Adrenal gland (tissue), 12 donors: Measurements from ENCODE around the gene NECTIN4. TPM values are rescaled to one million over a fixed set of nuclear protein-coding genes. Genes with fewer than 3 reads are reported as not detected.

ENCODE experiments used
- DNase-seq, 7 donors: peaks; one replicate each; pipeline ENCODE4 v3.0.0-alpha.2; 2019 to 2020
- H3K27ac ChIP-seq, 5 donors: fragments of 200-600 bp; sonication (generic) in 4 of 5; 1 replicate in 3 of 5; 2 replicates in 2 of 5; pipeline versions ENCODE4 v1.5.1 to v1.8.0; 2016 to 2020; ENCODE audit warnings: mild to moderate bottlenecking in 1 of 5
- H3K27me3 ChIP-seq: fragments of 200-600 bp; 2 replicates; pipeline ENCODE4 v1.8.0; 2021
- H3K36me3 ChIP-seq, 2 donors: fragments of 200-600 bp; replicated peaks in 1 of 2; 1 replicate in 1 of 2; 2 replicates in 1 of 2; pipeline versions ENCODE4 v1.5.1 to v1.8.0; 2018 to 2022
- H3K4me1 ChIP-seq, 2 donors: fragments of 200-600 bp; replicated peaks in 1 of 2; 1 replicate in 1 of 2; 2 replicates in 1 of 2; pipeline versions ENCODE4 v1.5.1 to v1.8.0; 2018 to 2021
- H3K4me3 ChIP-seq, 4 donors: fragments of 200-600 bp; sonication (generic) in 3 of 4; one replicate each; pipeline ENCODE4 v1.5.1; 2016 to 2018
- H3K9me3 ChIP-seq, 3 donors: fragments of 200-600 bp; sonication (generic) in 1 of 3; replicated peaks in 1 of 3; 1 replicate in 2 of 3; 2 replicates in 1 of 3; pipeline versions ENCODE4 v1.5.1 to v1.8.0; 2016 to 2021
- POLR2A ChIP-seq, 2 donors: fragments of 450-650 bp; IDR thresholded peaks; one replicate each; pipeline ENCODE4 v1.6.1; 2017; ENCODE audit warnings: antibody characterized with exemption in 2 of 2, mild to moderate bottlenecking in 2 of 2, moderate library complexity in 1 of 2
- WGBS, 4 donors: extraction: QIAGEN DNeasy Blood & Tissue Kit in 2 of 4; methylation state at CpG; one replicate each; pipeline versions ENCODE4 v1.1.5 to v1.1.7; 2013 to 2017; 5-methylcytosine and 5-hydroxymethylcytosine counted together
- intact Hi-C, 2 donors: fragments of 100-400 bp; cut with DNase I; formaldehyde crosslinking; loops; one replicate each; pipeline versions ENCODE4 v1.14.1 to v1.15.0; 2022 to 2023
- polyA plus RNA-seq, 3 donors: library from polyadenylated mRNA; stranded (reverse); fragments of 200-250 nt in 2 of 3; fragments of 350-450 nt in 1 of 3; fragmentation: Illumina TruSeq in 1 of 3; extraction: RNeasy Lipid Tissue Mini Kit (QIAGEN cat#74804) in 1 of 3; gene quantifications; one replicate each; pipeline ENCODE4 v1.2.3, GENCODE V29; 2013 to 2014
- total RNA-seq, 9 donors: library from RNA; depleted of rRNA in 4 of 9; stranded (reverse); fragments of >200 nt in 4 of 9; fragments of 120-200 nt in 1 of 9; fragmentation: NEBNext Ultra II Directional in 1 of 9; extraction: Animal tissue kit (Norgen Biotek cat#: 25700) in 1 of 9; gene quantifications; one replicate each; pipeline versions ENCODE4 v1.1.0 to v1.2.4, GENCODE V29; 2013 to 2023
- TF ChIP-seq, protein P1 (sequence below), 6 experiments: fragments of 450-650 bp in 4 of 6; fragments of 200-600 bp in 2 of 6; sonication (generic) in 1 of 6; IDR thresholded peaks; 1 replicate in 5 of 6; 2 replicates in 1 of 6; pipeline versions ENCODE4 v1.5.1 to v1.8.0; 2016 to 2021; ENCODE audit warnings: antibody characterized with exemption in 6 of 6, mild to moderate bottlenecking in 2 of 6, moderate library complexity in 1 of 6
- donor health status: healthy with polysubstance abuse.
- donor health status: Bipolar disorder and iron deficiency.
- donor health status: DM: yes; HTN: yes; CAD: no.
- donor health status: DM: no; HTN: no; CAD: no.
- donor health status: DM: no; HTN: no; CAD: no.
- donor health status: DM: yes; HTN: yes; CAD: no.

The NECTIN4 gene
- total and polyA plus RNA-seq, 12 donors: 0.06 to 0.10 TPM; not detected in 10

DNA sequence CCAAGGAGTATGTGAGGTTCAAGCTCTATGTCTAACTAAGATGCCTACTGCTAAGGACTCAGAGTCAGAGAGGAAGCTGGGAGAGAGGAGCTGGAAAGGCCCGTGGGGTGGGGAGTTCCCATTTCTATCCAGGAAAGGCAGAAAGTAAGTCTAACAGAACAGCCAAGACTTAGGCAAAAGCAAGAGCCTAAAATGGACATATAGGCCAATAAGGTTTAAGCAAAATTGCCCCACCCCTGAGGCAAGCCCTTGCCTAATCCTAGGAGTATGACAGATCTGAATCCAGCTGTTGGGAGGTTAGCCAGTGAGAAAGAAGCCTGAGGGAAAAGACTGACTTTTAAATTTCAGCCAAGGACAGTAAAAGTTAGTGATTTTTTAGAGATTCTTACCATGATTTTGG, 7.2 kb upstream of the NECTIN4 start:
- 43 to 65% (median 52%) methylated on average over 1 of the region's 1 CpG for WGBS, 4 donors
- Histone ChIP-seq H3K4me1 (peaks cover 6 to 7% of the 10 kb centered on the region in 2 donors), H3K27me3 (no peaks in the 10 kb centered on the region), H3K36me3 (peaks cover 0 to 11% of the 10 kb centered on the region in 2 donors), H3K27ac (no peak overlapping the region), H3K9me3 (no peaks in the 10 kb centered on the region), H3K4me3 (no peak overlapping the region)
- peak in 1 of 7 donors; percentile 49 for DNase-seq
- TF ChIP-seq POLR2A (IDR thresholded peaks at IDR 0.05): no peak
- TF ChIP-seq, protein P1, sequence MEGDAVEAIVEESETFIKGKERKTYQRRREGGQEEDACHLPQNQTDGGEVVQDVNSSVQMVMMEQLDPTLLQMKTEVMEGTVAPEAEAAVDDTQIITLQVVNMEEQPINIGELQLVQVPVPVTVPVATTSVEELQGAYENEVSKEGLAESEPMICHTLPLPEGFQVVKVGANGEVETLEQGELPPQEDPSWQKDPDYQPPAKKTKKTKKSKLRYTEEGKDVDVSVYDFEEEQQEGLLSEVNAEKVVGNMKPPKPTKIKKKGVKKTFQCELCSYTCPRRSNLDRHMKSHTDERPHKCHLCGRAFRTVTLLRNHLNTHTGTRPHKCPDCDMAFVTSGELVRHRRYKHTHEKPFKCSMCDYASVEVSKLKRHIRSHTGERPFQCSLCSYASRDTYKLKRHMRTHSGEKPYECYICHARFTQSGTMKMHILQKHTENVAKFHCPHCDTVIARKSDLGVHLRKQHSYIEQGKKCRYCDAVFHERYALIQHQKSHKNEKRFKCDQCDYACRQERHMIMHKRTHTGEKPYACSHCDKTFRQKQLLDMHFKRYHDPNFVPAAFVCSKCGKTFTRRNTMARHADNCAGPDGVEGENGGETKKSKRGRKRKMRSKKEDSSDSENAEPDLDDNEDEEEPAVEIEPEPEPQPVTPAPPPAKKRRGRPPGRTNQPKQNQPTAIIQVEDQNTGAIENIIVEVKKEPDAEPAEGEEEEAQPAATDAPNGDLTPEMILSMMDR (IDR thresholded peaks at IDR 0.05): no peak
- intact Hi-C loops: loop anchor here (5.0 kb wide), 1 partner anchor 104 kb away; no protein-coding TSS in a partner anchor

DNA sequence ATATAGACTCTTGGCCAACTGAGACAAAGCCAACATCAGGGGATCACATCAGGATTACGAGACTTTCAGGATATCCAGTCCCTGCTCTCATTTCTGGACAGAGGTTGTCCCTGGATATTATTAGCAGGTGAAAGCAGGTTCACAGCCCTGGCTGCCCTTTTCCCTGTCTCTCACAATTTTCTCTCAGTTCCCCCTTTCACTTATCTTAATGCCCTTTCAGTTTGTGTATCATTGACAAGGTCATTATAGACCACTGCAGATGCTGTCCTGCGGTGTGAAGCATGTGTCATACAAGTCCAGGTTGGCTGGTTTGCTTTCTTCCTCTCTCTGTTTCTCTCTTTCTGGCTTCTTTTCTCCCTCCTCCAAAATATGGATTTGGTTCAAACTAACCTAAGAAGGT, 6.7 kb upstream of the NECTIN4 start:
- no peak for DNase-seq

DNA sequence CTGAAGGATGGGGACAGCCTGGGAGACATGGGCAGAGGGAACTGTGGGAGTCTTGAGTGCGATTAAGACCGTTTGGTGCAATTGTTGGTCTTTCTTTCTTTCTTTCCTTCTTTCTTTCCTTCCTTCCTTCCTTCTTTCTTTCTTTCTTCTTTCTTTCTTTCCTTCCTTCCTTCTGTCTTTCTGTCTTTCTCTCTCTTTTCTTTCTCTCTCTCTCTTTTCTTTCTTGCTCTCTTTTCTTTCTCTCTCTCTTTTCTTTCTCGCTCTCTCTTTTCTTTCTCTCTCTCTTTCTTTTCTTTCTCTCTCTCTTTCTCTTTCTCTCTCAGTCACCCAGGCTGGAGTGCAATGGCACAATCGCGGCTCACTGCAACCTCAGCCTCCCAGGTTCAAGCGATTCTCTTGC, 5.9 kb upstream of the NECTIN4 start:
- no peaks in the 10 kb centered on the region for H3K9me3 ChIP-seq
- H3K36me3 ChIP-seq: no peaks in the 10 kb centered on the region
- 86 to 93% (median 88%) methylated on average over 6 of the region's 6 CpGs for WGBS, 4 donors
- H3K27ac ChIP-seq: no peak overlapping the region
- H3K4me3 ChIP-seq: no peak overlapping the region
- no peaks in the 10 kb centered on the region for H3K27me3 ChIP-seq
- intact Hi-C loops: loop anchor here (5.0 kb wide), 1 partner anchor 103 kb away; no protein-coding TSS in a partner anchor
- no peak for DNase-seq
- peaks cover 6 to 7% of the 10 kb centered on the region in 2 donors for H3K4me1 ChIP-seq
- TF ChIP-seq, protein P1 (IDR thresholded peaks at IDR 0.05): no peak
- TF ChIP-seq POLR2A (IDR thresholded peaks at IDR 0.05): no peak

More for the DNA sequence above, 6.7 kb upstream of the NECTIN4 start:
- Histone ChIP-seq H3K27ac (no peak overlapping the region), H3K4me3 (no peak overlapping the region), H3K36me3 (peaks cover 0 to 7% of the 10 kb centered on the region in 2 donors), H3K4me1 (peaks cover 6 to 7% of the 10 kb centered on the region in 2 donors), H3K9me3 (no peaks in the 10 kb centered on the region), H3K27me3 (no peaks in the 10 kb centered on the region)
- WGBS, 4 donors: 74 to 81% (median 76%) methylated on average over 2 of the region's 2 CpGs
- intact Hi-C loops: loop anchor here (5.0 kb wide), 1 partner anchor 104 kb away; no protein-coding TSS in a partner anchor
- no peak for TF ChIP-seq POLR2A (IDR thresholded peaks at IDR 0.05)
- TF ChIP-seq, protein P1 (IDR thresholded peaks at IDR 0.05): no peak

- no peak for DNase-seq
Measured at GRCh38 chr1:161094481-161094880, 5.1 kb upstream of the NECTIN4 start.

More at GRCh38 chr1:161094481-161094880, 5.1 kb upstream of the NECTIN4 start:
- TF ChIP-seq POLR2A (IDR thresholded peaks at IDR 0.05): no peak
- TF ChIP-seq, protein P1 (IDR thresholded peaks at IDR 0.05): no peak
- H3K9me3 ChIP-seq: no peaks in the 10 kb centered on the region
- 92 to 97% (median 96%) methylated on average over 14 of the region's 14 CpGs for WGBS, 4 donors
- intact Hi-C loops: loop anchor here in 1 of 2 donors (5.0 kb wide), 1 partner anchor 87 kb away; no protein-coding TSS in a partner anchor
- H3K36me3 ChIP-seq: no peaks in the 10 kb centered on the region
- no peak overlapping the region for H3K27ac ChIP-seq
- H3K27me3 ChIP-seq: no peaks in the 10 kb centered on the region
- H3K4me1 ChIP-seq: peaks cover 6 to 7% of the 10 kb centered on the region in 2 donors
- H3K4me3 ChIP-seq: no peak overlapping the region
